Endothelial cell of umbilical vein (primary cell): ENCODE results near the gene YWHAH. TPM values are rescaled to one million over a fixed set of nuclear protein-coding genes. Genes with fewer than 3 reads are reported as not detected.

ENCODE experiments used
- BruUV-seq: library from RNA; stranded (reverse); fragments of 400-500 nt; replicated peaks from 2 replicates; lab custom pipeline; 2021; lab: Mats Ljungman, UMichigan
- CTCF ChIA-PET: fragments of 300-600, 350-600 bp; sonication (Branson Sonifier 250); formaldehyde crosslinking; loops from one replicate; lab custom pipeline; 2021; ENCODE audit warnings: antibody characterized with exemption, inconsistent platforms; lab: Charles Lee
- POLR2A ChIA-PET: fragments of 300-600, 350-600 bp; sonication (Branson Sonifier 250); formaldehyde crosslinking; loops from one replicate; lab custom pipeline; 2021; ENCODE audit warnings: antibody characterized with exemption, inconsistent platforms; lab: Charles Lee
- DNase-seq: peaks from one replicate; pipeline ENCODE4 v3.0.0-alpha.2; 2011; ENCODE audit warnings: low read depth, low spot score
- FAIRE-seq: peaks from 2 replicates; lab custom pipeline; 2011; peaks lifted over from hg19 to GRCh38; lab: Jason Lieb, UNC
- H2AFZ ChIP-seq: 2 replicates; pipeline ENCODE4 v1.6.0; 2012; ENCODE audit warnings: low read depth, low read length, control low read depth, inconsistent platforms
- H3K27ac ChIP-seq: 2 replicates; pipeline ENCODE4 v1.5.1; 2011; ENCODE audit warnings: low read depth, mild to moderate bottlenecking, control low read depth, low read length, moderate library complexity; ENCODE audit not compliant: insufficient read depth
- H3K27me3 ChIP-seq, 2 experiments: 2 replicates each; pipeline versions ENCODE4 v1.6.0 to v1.6.1; 2011; ENCODE audit warnings: low read length in 2 of 2, mixed read lengths in 1 of 2; ENCODE audit not compliant: control insufficient read depth in 2 of 2, insufficient read depth in 2 of 2
- H3K36me3 ChIP-seq, 2 experiments: 2 replicates in 1 of 2; 3 replicates in 1 of 2; pipeline ENCODE4 v1.5.1; 2011; ENCODE audit warnings: low read length in 2 of 2, mild to moderate bottlenecking in 1 of 2, moderate library complexity in 1 of 2; ENCODE audit not compliant: control insufficient read depth in 2 of 2, insufficient read depth in 2 of 2; ENCODE audit errors: extremely low read depth in 1 of 2
- H3K4me1 ChIP-seq: 3 replicates; pipeline ENCODE4 v1.5.1; 2011; ENCODE audit warnings: mild to moderate bottlenecking, low read length; ENCODE audit not compliant: control insufficient read depth, insufficient read depth; ENCODE audit errors: extremely low read depth
- H3K4me2 ChIP-seq: 2 replicates; pipeline ENCODE4 v1.6.1; 2011; ENCODE audit warnings: low read length, control low read depth, mixed read lengths; ENCODE audit not compliant: insufficient read depth
- H3K4me3 ChIP-seq, 3 experiments: fragments of 200-600 bp in 1 of 3; sonication (generic), shearing (Covaris generic) in 1 of 3; replicated peaks in 1 of 3; 2 replicates each; pipeline ENCODE4 v1.5.1; 2011 to 2016; ENCODE audit warnings: control low read depth in 3 of 3, low read length in 3 of 3, mild to moderate bottlenecking in 2 of 3, inconsistent platforms in 1 of 3, low read depth in 1 of 3, moderate library complexity in 1 of 3; ENCODE audit not compliant: insufficient read depth in 1 of 3
- H3K79me2 ChIP-seq: 2 replicates; pipeline ENCODE4 v1.6.0; 2012; ENCODE audit warnings: low read length, inconsistent platforms; ENCODE audit not compliant: control insufficient read depth, insufficient read depth
- H3K9ac ChIP-seq: replicated peaks from 2 replicates; pipeline ENCODE3; 2011; ENCODE audit warnings: low read length, control low read depth; ENCODE audit not compliant: insufficient read depth; ENCODE audit errors: extremely low read depth
- H3K9me1 ChIP-seq: replicated peaks from 3 replicates; pipeline ENCODE4 v1.6.0; 2011; ENCODE audit warnings: mild to moderate bottlenecking, low read length; ENCODE audit not compliant: control insufficient read depth, insufficient read depth; ENCODE audit errors: extremely low read depth
- H3K9me3 ChIP-seq: replicated peaks from 2 replicates; pipeline ENCODE4 v1.5.1; 2012; ENCODE audit warnings: low read length, inconsistent platforms; ENCODE audit not compliant: control insufficient read depth, insufficient read depth
- H4K20me1 ChIP-seq: replicated peaks from 2 replicates; pipeline ENCODE3; 2011; ENCODE audit warnings: mild to moderate bottlenecking, low read length; ENCODE audit not compliant: control insufficient read depth, insufficient read depth; ENCODE audit errors: extremely low read depth
- EZH2 ChIP-seq: IDR thresholded peaks from 2 replicates; pipeline ENCODE4 v1.6.1; 2012; ENCODE audit warnings: borderline replicate concordance, low read depth, mild to moderate bottlenecking, moderate library complexity, low read length, inconsistent platforms; ENCODE audit not compliant: severe bottlenecking
- FOS ChIP-seq: IDR thresholded peaks from 2 replicates; pipeline ENCODE4 v1.6.1; 2011; ENCODE audit warnings: mild to moderate bottlenecking, low read length, moderate library complexity, borderline replicate concordance; ENCODE audit not compliant: insufficient read depth
- GATA2 ChIP-seq: IDR thresholded peaks from 2 replicates; pipeline ENCODE4 v1.7.0; 2011; ENCODE audit warnings: low read depth, mild to moderate bottlenecking, moderate library complexity, mixed read lengths, low read length; ENCODE audit not compliant: insufficient read length, insufficient read depth
- JUN ChIP-seq: IDR thresholded peaks from 2 replicates; pipeline ENCODE4 v1.6.1; 2011; ENCODE audit warnings: borderline replicate concordance, low read depth; ENCODE audit not compliant: insufficient read length, insufficient read depth
- MAX ChIP-seq: IDR thresholded peaks from 2 replicates; pipeline ENCODE4 v1.6.1; 2011; ENCODE audit not compliant: insufficient read depth, insufficient read length
- MYC ChIP-seq: IDR thresholded peaks from one replicate; pipeline ENCODE4 v1.6.1; 2011; ENCODE audit warnings: mild to moderate bottlenecking, low read depth, low read length
- POLR2A ChIP-seq: IDR thresholded peaks from 2 replicates; pipeline ENCODE4 v1.6.1; 2012; ENCODE audit warnings: low read depth, mild to moderate bottlenecking, control low read depth, low read length
- POLR2AphosphoS5 ChIP-seq: IDR thresholded peaks from 2 replicates; pipeline ENCODE4 v1.6.1; 2012; ENCODE audit warnings: low read depth, mild to moderate bottlenecking, control low read depth, low read length, moderate library complexity; ENCODE audit not compliant: insufficient read depth
- dilution Hi-C: fragments of 300-500 bp; cut with MboI; formaldehyde crosslinking; loops from one replicate; pipeline ENCODE4 v1.15.0; 2019; ENCODE audit warnings: low sequenced_read_pairs; ENCODE audit not compliant: extremely low pct_ligation_motif_present
- intact Hi-C: fragments of 100-400 bp; cut with micrococcal nuclease; formaldehyde crosslinking; loops from one replicate; pipeline ENCODE4 v1.10.0; 2022
- polyA plus RNA-seq, 4 experiments: library from polyadenylated mRNA; depleted of rRNA in 3 of 4; stranded (reverse) in 3 of 4; unstranded in 1 of 4; fragments of >200 nt; gene quantifications; 2 replicates each; pipeline versions ENCODE4 v1.2.1 to v1.2.3, GENCODE V29; 2011 to 2012; ENCODE audit warnings: missing spikeins in 1 of 4
- total RNA-seq: library from RNA; stranded (reverse); gene quantifications from 2 replicates; pipeline ENCODE4 v1.2.3, GENCODE V29; 2021
- TF ChIP-seq, protein P1 (sequence below), 2 donors: IDR thresholded peaks; 1 replicate in 1 of 2; 2 replicates in 1 of 2; pipeline ENCODE4 v1.5.1; 2011; ENCODE audit warnings: low read length in 2 of 2, mild to moderate bottlenecking in 2 of 2, moderate library complexity in 2 of 2, control low read depth in 1 of 2, inconsistent platforms in 1 of 2, low read depth in 1 of 2; ENCODE audit not compliant: insufficient read depth in 1 of 2; ENCODE audit errors: extremely low read depth in 1 of 2

The YWHAH gene
- total and polyA plus RNA-seq, 2 donors (not counting 3 experiments of a cell fraction or from before 2014, with no cell fraction given): 73.6 to 170 TPM

GRCh38 chr22:31954535-31955523, 10.5 kb downstream of the YWHAH start:
- intact Hi-C loops: no loop called here
- H3K79me2 ChIP-seq: peaks cover 67% of the 10 kb centered on the region
- FAIRE-seq: no peak
- H3K27ac ChIP-seq: peak overlapping the region; percentile 47
- peaks cover 13% of the 10 kb centered on the region for H4K20me1 ChIP-seq
- H3K4me2 ChIP-seq: peak overlapping the region; percentile 17
- dilution Hi-C loops: loop anchor here (10.0 kb wide), 1 partner anchor 200 kb away; the partner anchor contains the start of genes DEPDC5 and PRR14L
- no peak overlapping the region for H3K4me3 ChIP-seq
- POLR2A ChIA-PET: interaction anchor here (0.7 kb wide), 1 partner anchor 125 kb away, joined by 7 read pairs; no protein-coding TSS in a partner anchor
- no peak for TF ChIP-seq FOS
- TF ChIP-seq, protein P1, sequence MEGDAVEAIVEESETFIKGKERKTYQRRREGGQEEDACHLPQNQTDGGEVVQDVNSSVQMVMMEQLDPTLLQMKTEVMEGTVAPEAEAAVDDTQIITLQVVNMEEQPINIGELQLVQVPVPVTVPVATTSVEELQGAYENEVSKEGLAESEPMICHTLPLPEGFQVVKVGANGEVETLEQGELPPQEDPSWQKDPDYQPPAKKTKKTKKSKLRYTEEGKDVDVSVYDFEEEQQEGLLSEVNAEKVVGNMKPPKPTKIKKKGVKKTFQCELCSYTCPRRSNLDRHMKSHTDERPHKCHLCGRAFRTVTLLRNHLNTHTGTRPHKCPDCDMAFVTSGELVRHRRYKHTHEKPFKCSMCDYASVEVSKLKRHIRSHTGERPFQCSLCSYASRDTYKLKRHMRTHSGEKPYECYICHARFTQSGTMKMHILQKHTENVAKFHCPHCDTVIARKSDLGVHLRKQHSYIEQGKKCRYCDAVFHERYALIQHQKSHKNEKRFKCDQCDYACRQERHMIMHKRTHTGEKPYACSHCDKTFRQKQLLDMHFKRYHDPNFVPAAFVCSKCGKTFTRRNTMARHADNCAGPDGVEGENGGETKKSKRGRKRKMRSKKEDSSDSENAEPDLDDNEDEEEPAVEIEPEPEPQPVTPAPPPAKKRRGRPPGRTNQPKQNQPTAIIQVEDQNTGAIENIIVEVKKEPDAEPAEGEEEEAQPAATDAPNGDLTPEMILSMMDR (IDR thresholded peaks at IDR 0.05; ENCODE audit: extremely low read depth in 1 of 2, insufficient read depth in 1 of 2, low read depth in 1 of 2, low read length in 2 of 2): no peak
- no peak for TF ChIP-seq POLR2AphosphoS5
- no peak for TF ChIP-seq JUN
- no peak for TF ChIP-seq MYC
- TF ChIP-seq EZH2: no peak
- TF ChIP-seq GATA2: no peak
- TF ChIP-seq POLR2A: no peak
- TF ChIP-seq MAX: no peak
- peaks cover 40% of the 10 kb centered on the region for H3K4me1 ChIP-seq
- peaks cover 6 to 16% of the 10 kb centered on the region in 2 experiments for H3K36me3 ChIP-seq
- H3K9me3 ChIP-seq: no peaks in the 10 kb centered on the region
- no peaks in the 10 kb centered on the region for H3K27me3 ChIP-seq
- CTCF ChIA-PET: interaction anchor here (0.9 to 3.2 kb wide), 4 partner anchors 8 to 84 kb away, joined by 3 to 24 read pairs (median 5); no protein-coding TSS in a partner anchor
- H3K9ac ChIP-seq: no peak overlapping the region
- DNase-seq: no peak
- no peaks in the 10 kb centered on the region for H3K9me1 ChIP-seq
- no peak overlapping the region for H2AFZ ChIP-seq
- BruUV-seq: no TSS peak
